ENCODE measurements around the gene NUP98. TPM values are rescaled to one million over a fixed set of nuclear protein-coding genes. Genes with fewer than 3 reads are reported as not detected.

The NUP98 gene
- total and polyA plus RNA-seq, 10 of the 15 experiments (the other 5 are each of a cell fraction or from before 2014, with no cell fraction given), result 21.7 to 108 (median 78.9) TPM

DNA sequence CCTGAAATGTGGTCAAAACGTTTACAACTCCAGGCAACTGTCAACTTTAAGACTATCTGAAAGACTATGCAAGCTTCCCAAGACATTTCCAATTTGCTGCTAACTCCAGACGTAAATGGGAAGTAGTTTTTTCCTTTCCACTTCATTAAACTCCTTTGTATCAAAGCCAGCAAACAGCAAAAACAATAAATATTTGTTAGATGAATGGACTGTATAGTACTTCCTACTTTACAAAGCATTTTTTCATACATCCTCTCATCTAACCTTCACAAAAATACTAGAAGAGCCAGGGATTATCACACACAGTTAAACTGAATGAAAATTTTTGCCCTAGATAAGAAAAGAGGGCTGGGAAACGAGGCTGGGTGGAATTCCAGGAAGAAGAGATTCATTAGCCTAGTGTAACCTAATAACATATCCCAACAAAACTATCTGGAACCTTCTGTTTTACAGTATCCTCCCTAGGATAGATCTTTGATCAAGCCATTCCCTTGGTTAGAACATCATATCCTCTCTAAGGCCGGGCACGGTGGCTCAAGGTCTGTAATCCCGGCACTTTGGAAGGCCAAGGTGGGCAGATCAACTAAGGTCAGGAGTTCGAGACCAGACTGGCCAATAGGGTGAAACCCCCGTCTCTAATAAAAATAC, 10.4 kb downstream of the NUP98 start:
- BruUV-seq (replicated peaks), result TSS peak; percentile 4
- no peak for FAIRE-seq
- H3K9ac ChIP-seq (ENCODE audit: control insufficient read depth, insufficient read depth, low read length), result no peak overlapping the region
- H3K9me3 ChIP-seq (replicated peaks; ENCODE audit: control insufficient read depth, insufficient read depth, low read length), result no peaks in the 10 kb centered on the region
- ATAC-seq, result no peak
- H2AFZ ChIP-seq (ENCODE audit: control insufficient read depth, low read depth, low read length), result no peak overlapping the region
- H3K27ac ChIP-seq (ENCODE audit: control insufficient read depth, insufficient read depth), result no peak overlapping the region
- H3K27me3 ChIP-seq (replicated peaks in 1 of 2; ENCODE audit: control insufficient read depth in 2 of 2, insufficient read depth in 2 of 2, low read length in 1 of 2), result no peaks in the 10 kb centered on the region
- peaks cover 79% of the 10 kb centered on the region for H3K79me2 ChIP-seq (ENCODE audit: control insufficient read depth, insufficient read depth, low read length)
- no peak overlapping the region for H3K4me3 ChIP-seq
- POLR2A ChIA-PET, result interaction anchor here (0.5 kb wide), 1 partner anchor 1387 kb away, joined by 3 read pairs; the partner anchor contains the start of gene TSSC4
- DNase-seq (ENCODE audit: low read depth, low spot score), result no peak
- H3K4me2 ChIP-seq (ENCODE audit: control insufficient read depth, insufficient read depth), result 0 out of 2 replicates have a peak overlapping the region, but pooled peaks have one; percentile 33
- H3K4me1 ChIP-seq (ENCODE audit: control insufficient read depth, insufficient read depth, low read length), result peaks cover 12% of the 10 kb centered on the region
- TF ChIP-seq CBX3 (IDR thresholded peaks at IDR 0.05; ENCODE audit: borderline replicate concordance, low read depth) (no peak), CREM (IDR thresholded peaks at IDR 0.05; ENCODE audit: low read depth) (no peak)
- TF ChIP-seq, protein P1, sequence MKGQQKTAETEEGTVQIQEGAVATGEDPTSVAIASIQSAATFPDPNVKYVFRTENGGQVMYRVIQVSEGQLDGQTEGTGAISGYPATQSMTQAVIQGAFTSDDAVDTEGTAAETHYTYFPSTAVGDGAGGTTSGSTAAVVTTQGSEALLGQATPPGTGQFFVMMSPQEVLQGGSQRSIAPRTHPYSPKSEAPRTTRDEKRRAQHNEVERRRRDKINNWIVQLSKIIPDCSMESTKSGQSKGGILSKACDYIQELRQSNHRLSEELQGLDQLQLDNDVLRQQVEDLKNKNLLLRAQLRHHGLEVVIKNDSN (IDR thresholded peaks at IDR 0.05; ENCODE audit: borderline replicate concordance, extremely low read length, insufficient read depth, low read depth, low read length), result no peak
- intact Hi-C loops (cut with micrococcal nuclease; ENCODE audit: unreplicated experiment), result no loop called here
- CTCF ChIA-PET, result no interaction called here
- H4K20me1 ChIP-seq (ENCODE audit: control insufficient read depth, insufficient read depth), result no peaks in the 10 kb centered on the region; the same call in 1 of the 2 replicates
- RAD21 ChIA-PET (ENCODE audit: unreplicated experiment), result interaction anchor here (3.9 kb wide), 1 partner anchor 22 kb away, joined by 25 read pairs; the partner anchor contains the start of gene PGAP2
- 68% methylated on average over 8 of the region's 8 CpGs for WGBS (ENCODE audit: insufficient coverage, insufficient replicate concordance, low lambda C conversion rate, missing lambda C conversion rate)
- in situ Hi-C loops (cut with MboI), result no loop called here
- SMC1A ChIA-PET (ENCODE audit: uncharacterized antibody, unreplicated experiment), result interaction anchor here (0.9 to 3.5 kb wide), 2 partner anchors 8 to 10 kb away, joined by 3 to 26 read pairs; no protein-coding TSS in a partner anchor
- H3K36me3 ChIP-seq (ENCODE audit: control insufficient read depth in 2 of 2, insufficient read depth in 2 of 2, low read length in 1 of 2), result peaks cover 0 to 5% of the 10 kb centered on the region in 2 experiments; a peak in 1 of 4 replicates

DNA sequence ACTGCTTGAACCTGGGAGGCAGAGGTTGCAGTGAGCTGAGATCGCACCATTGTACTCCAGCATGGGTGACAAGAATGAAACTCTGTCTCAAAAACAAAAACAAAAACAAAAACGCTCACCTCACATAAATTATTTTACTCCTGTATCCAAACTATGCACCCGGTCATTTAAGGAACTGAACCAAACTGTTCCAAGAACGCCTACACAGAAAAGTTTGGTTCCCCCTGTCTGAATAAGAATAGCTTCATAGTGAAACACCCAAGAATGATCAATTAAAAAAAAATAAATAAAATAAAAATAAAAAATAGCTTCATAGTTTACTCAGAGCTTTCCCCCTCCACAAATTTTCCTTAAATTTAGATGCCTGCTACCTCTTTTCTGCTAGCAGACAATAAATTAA, 13.7 kb downstream of the NUP98 start:
- intact Hi-C loops (cut with micrococcal nuclease; ENCODE audit: unreplicated experiment), result no loop called here
- BruUV-seq (replicated peaks), result no TSS peak

More for the DNA sequence above, 13.7 kb downstream of the NUP98 start:
- H3K4me1 ChIP-seq (ENCODE audit: control insufficient read depth, insufficient read depth, low read length), result peaks cover 12% of the 10 kb centered on the region
- in situ Hi-C loops (cut with MboI), result no loop called here
- H3K36me3 ChIP-seq (ENCODE audit: control insufficient read depth in 2 of 2, insufficient read depth in 2 of 2, low read length in 1 of 2), result peaks cover 6 to 12% of the 10 kb centered on the region in 2 experiments; a peak in 3 of 4 replicates
- SMC1A ChIA-PET (ENCODE audit: uncharacterized antibody, unreplicated experiment), result interaction anchor here (0.9 to 5.8 kb wide), 5 partner anchors 11 to 58 kb away, joined by 3 to 28 read pairs (median 9); partner anchors contain the start of genes NUP98 and PGAP2
- no peak overlapping the region for H3K4me2 ChIP-seq (ENCODE audit: control insufficient read depth, insufficient read depth)
- H2AFZ ChIP-seq (ENCODE audit: control insufficient read depth, low read depth, low read length), result no peak overlapping the region
- RAD21 ChIA-PET (ENCODE audit: unreplicated experiment), result interaction anchor here (1.3 to 3.9 kb wide), 4 partner anchors 13 to 71 kb away, joined by 3 to 25 read pairs (median 4); partner anchors contain the start of genes PGAP2 and RHOG
- peaks cover 67% of the 10 kb centered on the region for H3K79me2 ChIP-seq (ENCODE audit: control insufficient read depth, insufficient read depth, low read length)
- no peak overlapping the region for H3K9ac ChIP-seq (ENCODE audit: control insufficient read depth, insufficient read depth, low read length)
- H3K27ac ChIP-seq (ENCODE audit: control insufficient read depth, insufficient read depth), result 0 out of 2 replicates have a peak overlapping the region, but pooled peaks have one; percentile 31
- ATAC-seq (no peak), FAIRE-seq (no peak), DNase-seq (ENCODE audit: low read depth, low spot score) (no peak)
- CTCF ChIA-PET, result interaction anchor here (0.6 to 5.3 kb wide), 7 partner anchors 13 to 289 kb away, joined by 3 to 44 read pairs (median 4); partner anchors contain the start of genes NUP98 and PGAP2
- peak; percentile 3; the same call in 1 of the 2 replicates for TF ChIP-seq SPI1 (IDR thresholded peaks at IDR 0.05; ENCODE audit: borderline replicate concordance, insufficient read depth, low read depth, low read length)
- no peak for TF ChIP-seq IKZF1 (conservative IDR thresholded peaks at IDR 0.05)
- TF ChIP-seq ATF7 (IDR thresholded peaks at IDR 0.05; ENCODE audit: low read depth), result no peak
- TF ChIP-seq STAT3 (IDR thresholded peaks at IDR 0.05; ENCODE audit: low read depth, low read length), result no peak
- no peak for TF ChIP-seq PAX5 (IDR thresholded peaks at IDR 0.05; ENCODE audit: borderline replicate concordance, low read depth, low read length)
- TF ChIP-seq KLF5 (IDR thresholded peaks at IDR 0.05; ENCODE audit: partially characterized antibody), result no peak
- no peak for TF ChIP-seq CHD2 (IDR thresholded peaks at IDR 0.05; ENCODE audit: borderline replicate concordance, low read depth, low read length)
- H4K20me1 ChIP-seq (ENCODE audit: control insufficient read depth, insufficient read depth), result no peaks in the 10 kb centered on the region
- no peak overlapping the region for H3K4me3 ChIP-seq
- POLR2A ChIA-PET, result interaction anchor here (0.7 to 3.5 kb wide), 3 partner anchors 13 to 34 kb away, joined by 3 to 27 read pairs (median 4); partner anchors contain the start of gene NUP98
- H3K27me3 ChIP-seq (replicated peaks in 1 of 2; ENCODE audit: control insufficient read depth in 2 of 2, insufficient read depth in 2 of 2, low read length in 1 of 2), result no peaks in the 10 kb centered on the region
- 90% methylated on average over 4 of the region's 4 CpGs for WGBS (ENCODE audit: insufficient coverage, insufficient replicate concordance, low lambda C conversion rate, missing lambda C conversion rate)
- H3K9me3 ChIP-seq (replicated peaks; ENCODE audit: control insufficient read depth, insufficient read depth, low read length), result no peaks in the 10 kb centered on the region

Data from GM12878 (cell line).